Mesothelial cell of epicardium (in vitro differentiated cells): ENCODE data around the gene ATP5F1D. TPM values are rescaled to one million over a fixed set of nuclear protein-coding genes. Genes with fewer than 3 reads are reported as not detected.
"Not testable (repeated sequence)": the region's sequence is repeated elsewhere in the genome, so short reads cannot be mapped to it uniquely, and the experiment has no call there.

Experiments
- DNase-seq, 2 experiments: peaks; one replicate each; pipeline ENCODE4 v3.0.0; 2021; ENCODE audit warnings: low spot score in 2 of 2; ENCODE audit not compliant: unreplicated experiment in 2 of 2
- H3K27ac Mint-ChIP-seq: 2 replicates; pipeline ENCODE4 v1.8.0; 2021; ENCODE audit warnings: mixed read lengths
- H3K27me3 Mint-ChIP-seq: 2 replicates; pipeline ENCODE4 v1.8.0; 2021; ENCODE audit warnings: low read depth, mixed read lengths
- H3K36me3 Mint-ChIP-seq: 2 replicates; pipeline ENCODE4 v1.8.0; 2021; ENCODE audit warnings: mixed read lengths
- H3K4me1 Mint-ChIP-seq: 2 replicates; pipeline ENCODE4 v1.8.0; 2021; ENCODE audit warnings: mixed read lengths
- H3K4me3 Mint-ChIP-seq: 2 replicates; pipeline ENCODE4 v1.8.0; 2021; ENCODE audit warnings: mild to moderate bottlenecking, moderate library complexity, mixed read lengths
- H3K9me3 Mint-ChIP-seq: 2 replicates; pipeline ENCODE4 v1.8.0; 2021; ENCODE audit warnings: mixed read lengths
- CTCF ChIP-seq: fragments of 200-600 bp; sonication (generic); IDR thresholded peaks from one replicate; pipeline ENCODE4 v1.5.0; 2021; ENCODE audit warnings: antibody characterized with exemption; ENCODE audit not compliant: unreplicated experiment
- total RNA-seq: library from RNA; stranded (reverse); gene quantifications from 3 replicates; pipeline ENCODE4 v1.2.1, GENCODE V29; 2021

ATP5F1D gene
- total RNA-seq, 1 donor from 2014 or later: 108 TPM

- peak overlapping the region; percentile 77 for H3K27ac Mint-ChIP-seq
- no peaks in the 10 kb centered on the region for H3K9me3 Mint-ChIP-seq
- peak; percentile 77 for TF ChIP-seq CTCF
- DNase-seq: peak; percentile 76 to 90
- peaks cover 15% of the 10 kb centered on the region for H3K4me1 Mint-ChIP-seq
- no peaks in the 10 kb centered on the region for H3K27me3 Mint-ChIP-seq
- no peaks in the 10 kb centered on the region for H3K36me3 Mint-ChIP-seq
- H3K4me3 Mint-ChIP-seq: peak overlapping the region; percentile 47
Observed at GRCh38 chr19:1243768-1244692, 2.5 kb downstream of the ATP5F1D start.

DNA sequence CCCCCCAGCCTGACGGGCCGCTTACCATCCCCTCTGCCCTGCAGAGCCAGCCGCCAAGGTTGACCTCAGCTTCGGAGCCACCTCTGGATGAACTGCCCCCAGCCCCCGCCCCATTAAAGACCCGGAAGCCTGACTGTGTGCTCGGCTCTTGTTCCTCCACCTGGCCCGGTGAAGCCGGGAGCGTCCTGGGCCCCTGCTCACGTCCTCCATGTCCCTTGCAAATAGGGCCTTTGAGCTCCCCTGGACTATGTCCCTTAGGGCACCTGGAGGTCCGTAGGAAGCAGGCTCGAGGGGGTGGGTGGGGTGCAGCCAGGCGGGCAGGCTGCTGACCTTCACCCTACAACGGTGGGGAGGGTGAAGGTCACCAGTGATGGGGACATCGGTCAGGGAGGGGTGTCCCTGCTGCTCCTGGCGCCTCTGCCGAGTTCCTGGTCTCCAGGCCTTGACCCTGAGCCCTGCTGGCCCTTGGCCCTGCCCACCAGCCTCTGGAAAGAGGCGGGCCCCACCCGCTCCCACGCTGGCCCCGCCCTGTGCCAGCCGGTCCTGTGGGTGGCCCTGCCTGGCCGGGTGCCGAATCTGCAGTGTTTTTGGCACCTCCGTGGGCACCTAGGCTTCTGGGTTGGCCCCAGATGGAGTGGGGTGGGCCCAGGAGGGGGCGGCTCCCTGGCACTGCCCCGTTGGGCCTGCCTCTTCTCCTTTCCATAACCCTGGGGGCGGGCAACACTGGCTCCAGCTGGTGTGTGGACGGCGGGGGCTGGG lies 3.3 kb downstream of the ATP5F1D start:
- no peak for DNase-seq
- peak overlapping the region; percentile 77 for H3K27ac Mint-ChIP-seq
- TF ChIP-seq CTCF: peak; percentile 10
- H3K36me3 Mint-ChIP-seq: no peaks in the 10 kb centered on the region
- H3K9me3 Mint-ChIP-seq: no peaks in the 10 kb centered on the region
- H3K27me3 Mint-ChIP-seq: no peaks in the 10 kb centered on the region
- peak overlapping the region; percentile 47 for H3K4me3 Mint-ChIP-seq
- H3K4me1 Mint-ChIP-seq: peaks cover 12% of the 10 kb centered on the region

DNA sequence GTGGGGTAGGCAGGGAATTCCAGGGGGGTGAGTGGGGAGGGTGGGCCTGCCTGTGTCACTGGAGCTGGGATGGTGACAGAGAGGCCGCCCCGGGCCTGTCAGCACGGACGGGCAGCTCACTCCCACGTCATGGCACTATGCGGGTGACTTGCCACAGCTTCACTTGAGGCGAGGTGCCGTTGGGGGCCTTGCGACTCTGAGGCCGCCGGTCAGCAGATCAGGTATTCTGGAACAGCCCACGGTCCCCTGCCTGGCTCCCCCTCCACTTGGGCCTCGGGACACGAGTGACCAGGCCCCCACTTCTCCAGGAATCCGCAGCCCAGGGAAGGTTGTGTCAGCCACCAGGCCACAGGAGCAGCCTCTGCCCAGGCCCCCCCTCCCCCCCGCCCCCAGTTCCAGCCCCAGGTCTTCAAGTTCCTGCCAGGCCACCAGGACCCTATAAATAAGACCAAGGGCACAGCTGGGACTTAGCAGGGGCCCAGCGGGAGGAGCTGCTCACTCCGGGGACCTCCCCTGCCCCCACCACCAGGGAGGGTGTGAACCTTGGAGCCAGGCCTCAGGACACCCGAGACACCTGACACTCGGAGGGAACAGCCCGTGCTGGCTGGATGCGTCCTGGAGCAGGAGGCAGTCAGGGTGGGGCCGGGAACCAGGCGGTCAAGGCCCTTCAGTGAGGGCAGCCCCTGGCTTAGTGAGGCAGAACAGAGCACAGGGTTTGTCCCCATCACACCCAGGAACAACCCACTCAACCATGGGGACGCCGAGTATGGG lies 4.1 kb downstream of the ATP5F1D start:
- Mint-ChIP-seq H3K4me3 (no peak overlapping the region), H3K36me3 (no peaks in the 10 kb centered on the region), H3K4me1 (peaks cover 12% of the 10 kb centered on the region), H3K27me3 (no peaks in the 10 kb centered on the region), H3K27ac (no peak overlapping the region), H3K9me3 (no peaks in the 10 kb centered on the region)
- DNase-seq: no peak
- no peak for TF ChIP-seq CTCF

- H3K9me3 Mint-ChIP-seq, H3K27me3 Mint-ChIP-seq, H3K4me3 Mint-ChIP-seq, H3K36me3 Mint-ChIP-seq, DNase-seq, H3K27ac Mint-ChIP-seq, H3K4me1 Mint-ChIP-seq: not testable (repeated sequence)
Observed at GRCh38 chr19:1246265-1247087, 4.9 kb downstream of the ATP5F1D start.

DNA sequence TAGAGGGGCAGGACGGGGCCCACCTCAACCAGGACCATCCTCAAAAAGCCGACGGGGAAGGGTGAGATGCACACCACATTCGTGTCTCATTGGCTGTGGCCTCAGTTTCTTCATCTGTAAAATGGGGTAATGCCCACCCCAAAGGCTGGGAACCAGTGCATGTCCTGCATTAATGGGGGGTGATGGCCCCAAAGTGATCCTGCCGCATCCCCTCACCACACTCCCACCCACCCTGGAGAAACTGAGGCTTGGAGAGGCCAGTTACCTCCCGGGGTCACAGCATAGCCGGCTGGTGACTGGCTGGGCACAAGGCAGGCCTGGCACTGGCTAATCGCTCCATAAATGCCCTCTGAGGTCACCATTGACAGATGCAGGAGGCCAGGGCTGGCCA lies 6.2 kb downstream of the ATP5F1D start:
- Mint-ChIP-seq H3K9me3 (no peaks in the 10 kb centered on the region), H3K36me3 (no peaks in the 10 kb centered on the region), H3K4me1 (peaks cover 12% of the 10 kb centered on the region), H3K27ac (no peak overlapping the region), H3K27me3 (no peaks in the 10 kb centered on the region), H3K4me3 (peak overlapping the region; percentile 20)
- no peak for DNase-seq
- no peak for TF ChIP-seq CTCF
